Ishikawa (cell line): ENCODE measurements around the gene THSD4.

Source experiments
- CREB1 ChIP-seq: IDR thresholded peaks from 2 replicates; pipeline ENCODE4 v1.6.1; 2012; ENCODE audit warnings: low read depth
- EGR1 ChIP-seq: IDR thresholded peaks from 2 replicates; pipeline ENCODE4 v1.6.1; 2012
- EP300 ChIP-seq: IDR thresholded peaks from 2 replicates; pipeline ENCODE4 v1.6.1; 2012; ENCODE audit warnings: borderline replicate concordance
- FOXM1 ChIP-seq: IDR thresholded peaks from 2 replicates; pipeline ENCODE4 v1.6.1; 2012; ENCODE audit warnings: low read depth, borderline replicate concordance
- TAF1 ChIP-seq: IDR thresholded peaks from 2 replicates; pipeline ENCODE4 v1.6.1; 2012; ENCODE audit warnings: low read depth, mild to moderate bottlenecking
- TCF12 ChIP-seq: IDR thresholded peaks from 2 replicates; pipeline ENCODE4 v1.6.1; 2012; ENCODE audit warnings: low read depth
- TEAD4 ChIP-seq: IDR thresholded peaks from 2 replicates; pipeline ENCODE4 v1.6.1; 2012
- YY1 ChIP-seq: IDR thresholded peaks from 2 replicates; pipeline ENCODE4 v1.6.1; 2012; ENCODE audit warnings: low read depth
- ZBTB7A ChIP-seq: IDR thresholded peaks from 2 replicates; pipeline ENCODE4 v1.6.1; 2012; ENCODE audit warnings: low read depth
- TF ChIP-seq, protein P1 (sequence below): IDR thresholded peaks from 2 replicates; pipeline ENCODE4 v1.6.1; 2012
- TF ChIP-seq, protein P2 (sequence below): IDR thresholded peaks from 2 replicates; pipeline ENCODE4 v1.6.1; 2012
- TF ChIP-seq, protein P3 (sequence below): IDR thresholded peaks from 2 replicates; pipeline ENCODE4 v1.6.1; 2012; ENCODE audit warnings: low read depth, mild to moderate bottlenecking

The THSD4 gene

DNA sequence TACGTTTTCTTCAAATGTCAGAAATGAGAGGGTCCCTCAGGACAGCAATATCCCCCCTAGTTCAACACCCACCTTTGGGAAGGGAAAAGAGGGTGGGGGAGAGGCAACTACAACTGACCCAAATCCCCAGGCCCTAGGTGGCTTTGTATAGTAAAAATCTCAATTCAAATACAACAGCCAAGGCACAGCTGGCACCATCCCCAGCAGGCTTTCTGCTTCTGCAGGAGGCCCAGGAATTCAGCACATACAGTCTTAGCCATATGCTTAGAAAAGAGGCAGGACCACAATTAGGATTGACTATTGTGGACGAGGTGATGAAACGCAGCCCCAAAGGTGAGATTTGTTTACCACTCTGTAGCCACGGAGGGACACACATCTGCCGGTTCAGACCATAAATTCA lies 710.9 kb downstream of the THSD4 start:
- TF ChIP-seq ZBTB7A (no peak), TCF12 (no peak), TEAD4 (no peak), EGR1 (no peak), TAF1 (no peak), YY1 (no peak), EP300 (no peak), CREB1 (no peak)
- TF ChIP-seq, protein P1, sequence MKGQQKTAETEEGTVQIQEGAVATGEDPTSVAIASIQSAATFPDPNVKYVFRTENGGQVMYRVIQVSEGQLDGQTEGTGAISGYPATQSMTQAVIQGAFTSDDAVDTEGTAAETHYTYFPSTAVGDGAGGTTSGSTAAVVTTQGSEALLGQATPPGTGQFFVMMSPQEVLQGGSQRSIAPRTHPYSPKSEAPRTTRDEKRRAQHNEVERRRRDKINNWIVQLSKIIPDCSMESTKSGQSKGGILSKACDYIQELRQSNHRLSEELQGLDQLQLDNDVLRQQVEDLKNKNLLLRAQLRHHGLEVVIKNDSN, result no peak
- TF ChIP-seq, protein P2, sequence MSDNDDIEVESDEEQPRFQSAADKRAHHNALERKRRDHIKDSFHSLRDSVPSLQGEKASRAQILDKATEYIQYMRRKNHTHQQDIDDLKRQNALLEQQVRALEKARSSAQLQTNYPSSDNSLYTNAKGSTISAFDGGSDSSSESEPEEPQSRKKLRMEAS, result no peak
- TF ChIP-seq, protein P3, sequence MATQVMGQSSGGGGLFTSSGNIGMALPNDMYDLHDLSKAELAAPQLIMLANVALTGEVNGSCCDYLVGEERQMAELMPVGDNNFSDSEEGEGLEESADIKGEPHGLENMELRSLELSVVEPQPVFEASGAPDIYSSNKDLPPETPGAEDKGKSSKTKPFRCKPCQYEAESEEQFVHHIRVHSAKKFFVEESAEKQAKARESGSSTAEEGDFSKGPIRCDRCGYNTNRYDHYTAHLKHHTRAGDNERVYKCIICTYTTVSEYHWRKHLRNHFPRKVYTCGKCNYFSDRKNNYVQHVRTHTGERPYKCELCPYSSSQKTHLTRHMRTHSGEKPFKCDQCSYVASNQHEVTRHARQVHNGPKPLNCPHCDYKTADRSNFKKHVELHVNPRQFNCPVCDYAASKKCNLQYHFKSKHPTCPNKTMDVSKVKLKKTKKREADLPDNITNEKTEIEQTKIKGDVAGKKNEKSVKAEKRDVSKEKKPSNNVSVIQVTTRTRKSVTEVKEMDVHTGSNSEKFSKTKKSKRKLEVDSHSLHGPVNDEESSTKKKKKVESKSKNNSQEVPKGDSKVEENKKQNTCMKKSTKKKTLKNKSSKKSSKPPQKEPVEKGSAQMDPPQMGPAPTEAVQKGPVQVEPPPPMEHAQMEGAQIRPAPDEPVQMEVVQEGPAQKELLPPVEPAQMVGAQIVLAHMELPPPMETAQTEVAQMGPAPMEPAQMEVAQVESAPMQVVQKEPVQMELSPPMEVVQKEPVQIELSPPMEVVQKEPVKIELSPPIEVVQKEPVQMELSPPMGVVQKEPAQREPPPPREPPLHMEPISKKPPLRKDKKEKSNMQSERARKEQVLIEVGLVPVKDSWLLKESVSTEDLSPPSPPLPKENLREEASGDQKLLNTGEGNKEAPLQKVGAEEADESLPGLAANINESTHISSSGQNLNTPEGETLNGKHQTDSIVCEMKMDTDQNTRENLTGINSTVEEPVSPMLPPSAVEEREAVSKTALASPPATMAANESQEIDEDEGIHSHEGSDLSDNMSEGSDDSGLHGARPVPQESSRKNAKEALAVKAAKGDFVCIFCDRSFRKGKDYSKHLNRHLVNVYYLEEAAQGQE, result no peak

DNA sequence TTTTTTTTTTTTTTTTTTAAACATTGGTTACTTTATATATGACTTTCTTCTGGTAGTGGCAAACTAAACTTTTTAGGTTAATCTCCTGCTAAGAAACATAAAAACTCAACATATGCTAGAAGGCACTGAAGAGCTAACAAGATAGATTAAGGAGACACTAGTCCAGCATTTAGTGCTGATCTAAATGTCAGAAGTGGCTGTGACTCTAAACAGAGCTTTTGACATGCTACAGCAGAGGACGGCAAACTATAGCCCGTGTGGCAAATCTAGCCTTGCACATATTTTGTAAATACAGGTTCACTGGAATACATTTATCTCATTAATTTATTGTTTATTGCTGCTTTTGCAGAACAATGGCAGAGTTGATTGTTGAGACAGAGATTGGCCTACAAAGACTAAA lies 715.7 kb downstream of the THSD4 start:
- TF ChIP-seq TEAD4 (no peak), CREB1 (no peak), FOXM1 (no peak), YY1 (no peak)
